ENCODE data around the gene ELMOD3. TPM values are rescaled to one million over a fixed set of nuclear protein-coding genes. Genes with fewer than 3 reads are reported as not detected.
"Not testable (repeated sequence)": the region's sequence is repeated elsewhere in the genome, so short reads cannot be mapped to it uniquely, and the experiment has no call there.

The ELMOD3 gene
- total RNA-seq: 47.7 TPM
- long read RNA-seq, transcript ELMOD3-222 (5 exons, 607 nt): major isoform, 70 of 240 reads
- long read RNA-seq, transcript ELMOD3-203 (14 exons, 2,413 nt): minor isoform, 10 of 240 reads
- long read RNA-seq, partial matches to known transcripts: 97 of 240 reads
- long read RNA-seq, other reads (novel, unspliced or antisense): 54 of 240 reads

- peak; percentile 98 for DNase-seq (ENCODE audit: low spot score)
Measured at GRCh38 chr2:85354286-85355072, at the start of gene ELMOD3, which contains the start of gene RETSAT. Gene ELMOD3 (plus strand): TSS chr2:85354769. CDS start chr2:85357199, 2,430 bp downstream. Gene RETSAT (minus strand): TSS chr2:85354528. CDS start chr2:85354507, 21 bp downstream.

- DNase-seq (ENCODE audit: low spot score): no peak
Measured at GRCh38 chr2:85307527-85307897, 47.1 kb upstream of the ELMOD3 start.

DNA sequence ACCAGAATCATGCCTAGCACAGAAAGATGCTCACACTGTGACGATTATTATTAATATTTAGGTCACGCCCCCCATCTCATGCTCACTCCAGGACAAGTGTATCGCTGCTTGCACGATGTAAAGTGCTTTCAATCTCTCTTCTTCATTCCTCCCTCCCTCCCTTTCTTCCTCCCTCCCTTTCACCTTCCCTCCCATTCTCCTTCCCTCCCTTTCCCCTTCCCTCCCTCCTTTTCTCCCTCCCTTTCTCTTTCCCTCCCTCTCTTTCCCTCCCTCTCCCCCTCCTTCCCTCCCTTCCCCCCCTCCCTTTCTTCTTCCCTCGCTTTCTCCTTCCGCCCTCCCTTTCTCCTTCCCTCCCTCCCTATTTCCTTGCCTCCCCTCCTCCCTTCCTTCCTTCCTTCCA is 46.4 kb upstream of the ELMOD3 start:
- no peak for DNase-seq (ENCODE audit: low spot score)

DNA sequence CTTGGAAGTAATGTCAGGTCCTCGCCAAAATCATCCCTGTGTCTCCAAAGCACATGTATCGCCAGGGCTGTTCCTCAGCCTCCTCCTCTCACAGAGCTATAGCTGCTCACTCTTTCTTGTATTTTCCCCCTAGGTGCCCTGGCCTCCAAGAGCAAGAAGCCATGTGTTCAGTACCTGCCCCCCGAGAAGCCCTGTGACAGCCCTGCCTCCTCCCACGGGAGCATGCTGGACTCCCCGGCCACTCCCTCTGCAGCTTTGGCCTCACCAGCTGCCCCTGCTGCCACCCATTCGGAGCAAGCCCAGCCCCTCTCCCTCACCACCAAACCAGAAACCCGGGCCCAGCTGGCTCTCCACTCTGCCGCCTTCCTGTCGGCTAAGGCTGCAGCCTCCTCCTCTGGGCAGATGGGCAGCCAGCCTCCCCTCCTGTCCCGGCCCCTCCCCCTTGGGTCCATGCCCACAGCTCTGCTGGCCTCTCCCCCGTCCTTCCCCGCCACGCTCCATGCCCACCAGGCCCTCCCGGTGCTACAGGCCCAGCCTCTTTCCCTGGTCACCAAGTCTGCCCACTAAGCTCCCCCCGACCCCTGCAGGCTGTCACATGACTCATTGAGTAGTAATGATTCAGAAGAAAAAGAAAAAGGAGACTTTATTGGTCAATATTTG is 45.5 kb upstream of the ELMOD3 start:
- no peak for DNase-seq (ENCODE audit: low spot score)

DNA sequence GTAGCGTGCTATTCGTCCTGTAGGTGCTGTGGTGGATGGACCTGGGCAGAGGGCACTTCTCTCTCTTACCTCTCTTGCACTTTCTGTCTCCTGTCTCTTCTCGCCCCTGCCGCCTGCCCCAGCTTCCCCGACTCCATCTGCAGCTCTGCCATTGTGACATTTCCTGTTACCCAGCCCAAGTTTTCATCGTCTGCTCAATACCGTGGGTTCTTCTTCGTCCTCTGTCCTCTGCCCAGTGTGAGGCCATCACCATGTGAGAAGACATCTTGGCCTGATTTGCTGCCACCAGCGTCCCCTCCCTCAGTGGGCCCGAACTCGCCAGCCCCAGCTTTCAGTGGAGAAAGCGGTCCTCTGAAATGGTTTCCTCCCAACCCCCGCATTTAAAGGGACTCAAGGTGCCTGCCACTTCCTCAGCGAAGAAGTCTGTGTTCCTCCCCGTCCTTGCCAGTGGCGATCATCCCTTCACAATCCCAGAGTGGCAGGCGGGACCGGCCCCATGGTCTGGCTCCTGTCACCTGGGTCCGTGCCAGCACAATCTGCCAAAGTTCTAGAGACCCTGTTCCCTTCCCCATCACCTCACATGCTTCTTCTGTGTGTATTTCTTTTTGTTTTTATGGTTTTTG is 44.8 kb upstream of the ELMOD3 start:
- no peak for DNase-seq (ENCODE audit: low spot score)

GRCh38 chr2:85310330-85310729 is 44.2 kb upstream of the ELMOD3 start:
- DNase-seq (ENCODE audit: low spot score): no peak

GRCh38 chr2:85312404-85312803 is 42.2 kb upstream of the ELMOD3 start:
- DNase-seq (ENCODE audit: low spot score): no peak

DNA sequence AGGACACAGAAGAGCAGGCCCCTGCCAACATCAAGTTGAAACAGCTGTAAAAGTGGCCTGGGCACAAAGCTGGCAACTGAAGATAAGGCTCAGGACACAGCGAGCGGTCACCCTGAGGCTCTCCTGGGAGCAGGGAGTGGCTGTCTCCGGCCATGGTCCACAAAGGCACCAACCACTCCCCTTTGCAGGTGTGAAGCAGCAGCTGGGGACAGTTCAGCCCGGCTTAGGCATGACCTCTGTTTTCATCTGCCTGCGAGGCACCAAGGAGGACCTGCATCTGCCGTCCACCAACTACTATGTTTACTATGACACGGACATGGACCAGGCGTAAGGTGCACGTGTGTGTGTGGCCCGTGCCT is 39.7 kb upstream of the ELMOD3 start:
- no peak for DNase-seq (ENCODE audit: low spot score)

- DNase-seq (ENCODE audit: low spot score): not testable (repeated sequence)
Measured at GRCh38 chr2:85315921-85316320, 38.6 kb upstream of the ELMOD3 start.

DNA sequence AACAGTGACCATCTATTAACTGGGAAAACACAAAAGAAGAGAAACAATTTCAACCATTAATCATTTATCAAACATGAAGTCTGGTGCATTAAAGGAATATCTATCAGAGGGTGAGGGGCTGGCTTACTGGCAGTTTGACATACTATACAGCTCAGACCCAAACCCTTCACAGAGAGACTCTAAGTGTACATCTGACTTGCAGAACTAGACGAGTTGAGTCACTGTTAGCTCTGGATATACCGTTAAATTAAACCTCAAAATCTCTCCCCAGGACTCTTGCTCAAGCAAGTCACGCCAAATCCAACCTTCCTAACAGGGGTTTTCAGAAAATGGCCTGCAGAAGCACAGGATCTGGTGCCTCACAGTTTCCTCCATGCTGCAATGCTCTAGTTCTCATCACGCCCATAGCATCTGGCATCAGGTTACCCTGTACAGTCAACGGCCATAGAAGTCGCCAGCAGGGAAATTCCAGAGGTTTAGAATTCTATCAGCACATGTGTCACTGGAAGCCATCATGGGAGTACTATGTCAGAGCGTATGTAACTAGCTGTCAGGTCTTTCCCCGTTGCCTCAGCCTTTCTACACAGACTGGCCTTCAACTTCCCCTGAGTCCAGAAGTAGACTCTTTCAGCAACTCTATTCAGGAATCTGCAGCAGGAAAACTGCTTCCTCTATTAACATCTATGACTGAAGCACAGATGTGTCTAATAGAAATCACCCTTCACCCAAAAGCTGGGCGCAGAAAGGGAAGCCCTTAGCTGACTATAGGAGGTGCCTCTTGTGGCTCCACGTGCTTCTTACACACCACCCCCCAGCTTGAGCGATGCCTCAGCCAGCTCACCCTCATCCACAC is 36.1 kb upstream of the ELMOD3 start:
- DNase-seq (ENCODE audit: low spot score): no peak

- DNase-seq (ENCODE audit: low spot score): no peak
Measured at GRCh38 chr2:85319796-85320195, 34.8 kb upstream of the ELMOD3 start.

DNA sequence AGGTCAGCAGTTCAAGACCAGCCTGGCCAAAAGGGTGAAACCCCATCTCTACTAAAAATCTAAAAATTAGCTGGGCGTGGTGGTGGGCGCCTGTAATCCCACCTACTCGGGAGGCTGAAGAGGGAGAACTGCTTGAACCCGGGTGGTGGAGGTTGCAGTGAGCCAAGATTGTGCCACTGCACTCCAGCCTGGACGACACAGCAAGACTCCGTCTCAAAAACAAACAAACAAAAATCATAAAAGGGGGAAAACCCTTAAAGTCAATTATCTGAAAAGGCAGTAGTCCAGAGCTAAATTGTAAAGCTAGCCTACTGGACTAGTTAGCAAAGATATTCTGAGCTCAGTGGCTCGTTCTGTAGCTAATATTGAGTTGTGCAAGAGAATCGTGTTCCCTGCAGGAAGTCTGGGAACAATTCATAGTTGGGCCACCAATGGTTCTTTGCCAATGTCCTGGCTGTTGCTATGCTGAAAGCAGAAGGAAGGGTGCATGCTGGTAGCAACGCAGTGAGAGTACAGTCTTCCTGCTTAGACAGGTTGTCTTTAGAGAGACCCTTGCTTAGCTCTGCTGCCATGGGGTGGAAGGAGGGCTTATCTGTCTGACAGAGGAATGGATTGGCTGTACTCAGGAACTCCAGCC is 31.1 kb upstream of the ELMOD3 start:
- DNase-seq (ENCODE audit: low spot score): no peak

- not testable (repeated sequence) for DNase-seq (ENCODE audit: low spot score)
Measured at GRCh38 chr2:85323988-85324367, 30.6 kb upstream of the ELMOD3 start.

DNA sequence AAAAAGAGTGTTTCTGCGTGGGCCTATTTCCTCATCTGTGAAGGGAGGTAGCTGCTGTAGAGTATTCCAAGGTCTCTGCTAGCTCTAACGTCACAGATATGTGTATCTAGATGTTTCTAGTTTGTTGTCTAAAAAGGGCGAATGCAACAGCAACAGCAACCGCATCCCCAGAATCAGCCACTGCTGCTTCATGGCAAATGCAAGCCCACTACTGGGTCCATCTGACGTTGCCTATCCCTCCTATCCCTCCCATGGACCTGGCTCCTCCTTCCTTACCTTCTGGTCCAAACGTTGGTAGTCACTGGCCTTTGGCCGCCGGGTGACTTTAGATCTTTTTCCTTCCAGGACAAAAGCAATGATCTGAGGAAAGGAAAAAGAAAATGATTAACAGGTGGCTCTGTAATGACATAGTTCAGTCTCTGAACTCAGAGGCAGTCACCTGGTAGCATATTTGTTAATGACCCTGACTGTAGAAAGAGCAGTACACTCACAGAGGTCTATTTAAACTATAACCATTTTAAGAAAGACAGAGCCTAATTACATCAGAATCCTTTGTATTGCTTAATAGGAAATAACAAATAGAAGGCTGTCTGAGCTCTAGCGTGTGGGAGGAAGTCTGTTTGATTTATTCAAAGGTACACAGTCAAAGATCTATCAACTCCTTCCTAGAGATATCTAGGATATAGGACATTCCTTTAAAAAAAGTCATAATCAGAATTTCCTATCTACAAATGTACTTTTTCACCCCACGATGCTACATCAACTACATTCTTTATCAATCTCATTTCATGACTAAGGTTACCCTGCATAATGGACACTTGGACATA is 29.7 kb upstream of the ELMOD3 start:
- DNase-seq (ENCODE audit: low spot score): no peak

DNA sequence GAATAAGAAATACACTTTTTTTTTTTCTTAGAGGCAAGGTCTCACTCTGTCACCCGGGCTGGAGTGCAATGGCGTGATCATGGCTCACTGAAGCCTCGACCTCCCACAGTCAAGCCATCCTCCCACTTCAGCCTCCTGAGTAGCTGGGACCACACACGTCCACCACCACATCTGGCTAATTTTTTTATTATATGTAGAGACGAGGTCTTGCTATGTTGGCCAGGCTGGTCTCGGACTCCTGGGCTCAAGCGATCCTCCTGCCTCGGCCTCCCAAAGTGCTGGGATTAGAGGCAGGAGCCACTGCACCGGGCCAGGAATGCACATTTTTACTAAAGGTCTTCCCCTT is 29.1 kb upstream of the ELMOD3 start:
- DNase-seq (ENCODE audit: low spot score): no peak

DNA sequence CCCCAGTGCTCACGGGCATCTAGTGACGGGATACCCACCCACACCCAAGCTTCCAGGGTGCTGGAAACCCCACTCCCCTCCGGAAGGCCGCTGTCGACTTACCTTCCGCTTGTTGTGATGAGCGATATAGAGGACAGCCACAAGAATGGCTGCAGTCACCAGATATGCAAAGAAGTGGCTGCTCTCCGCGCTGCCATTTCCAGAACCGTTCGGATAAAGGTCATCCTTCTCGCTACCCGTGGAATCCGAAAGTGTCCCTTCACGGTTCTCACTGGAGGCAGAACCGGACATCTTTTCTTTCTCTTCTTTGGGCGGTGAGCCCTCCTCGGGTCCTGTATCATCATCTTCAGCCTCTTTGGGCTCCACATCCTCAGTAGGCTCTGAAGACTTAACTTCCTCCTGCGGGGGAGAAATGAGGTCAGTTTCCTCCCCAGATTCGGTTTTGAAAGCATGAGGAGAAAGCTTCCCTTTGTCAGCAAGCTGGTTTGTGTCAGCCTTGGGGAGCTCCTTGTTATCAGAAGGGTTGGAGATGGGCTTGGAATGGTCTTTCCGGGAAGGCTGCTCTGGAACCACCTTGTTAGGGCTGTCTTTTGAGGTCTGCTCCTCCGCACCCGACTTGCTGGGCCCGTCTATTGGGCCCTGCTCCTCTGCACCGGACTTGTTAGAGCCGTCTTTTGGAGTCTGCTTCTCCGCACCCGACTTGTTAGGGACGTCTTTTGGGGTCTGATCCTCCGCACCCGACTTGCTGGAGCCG is 28.0 kb upstream of the ELMOD3 start:
- DNase-seq (ENCODE audit: low spot score): no peak

DNA sequence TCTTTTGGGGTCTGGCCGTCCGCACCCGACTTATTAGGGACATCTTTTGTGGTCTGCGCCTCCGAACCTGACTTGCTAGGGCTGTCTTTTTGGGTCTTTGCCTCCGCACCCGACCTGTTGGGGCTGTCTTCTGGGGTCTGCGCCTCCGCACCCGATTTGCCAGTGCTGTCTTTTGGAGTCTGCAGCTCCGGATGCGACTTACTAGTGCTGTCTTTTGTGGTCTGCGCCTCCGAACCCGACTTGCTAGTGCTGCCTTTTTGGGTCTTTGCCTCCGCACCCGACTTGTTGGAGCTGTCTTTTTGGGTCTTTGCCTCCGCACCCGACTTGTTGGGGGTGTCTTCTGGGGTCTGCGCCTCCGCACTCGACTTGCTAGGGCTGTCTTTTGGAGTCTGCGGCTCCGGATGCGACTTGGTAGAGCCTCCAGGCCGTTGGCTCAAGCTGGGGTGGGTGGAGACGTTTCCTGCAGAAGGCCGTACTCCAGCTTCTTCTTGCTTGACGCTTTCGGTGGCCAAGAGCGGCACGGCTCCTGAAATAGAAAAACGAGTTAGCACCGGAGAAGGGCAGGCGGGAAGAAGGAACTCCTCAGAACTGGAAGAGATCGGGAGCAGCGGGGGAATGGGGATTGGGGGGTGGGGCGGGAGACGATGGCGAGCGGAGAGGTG is 27.3 kb upstream of the ELMOD3 start:
- no peak for DNase-seq (ENCODE audit: low spot score)

- DNase-seq (ENCODE audit: low spot score): peak; percentile 97
Measured at GRCh38 chr2:85327822-85328617, 26.5 kb upstream of the ELMOD3 start, which contains the start of gene TGOLN2. Gene TGOLN2 (minus strand): TSS chr2:85327989. CDS start chr2:85327962, 27 bp downstream.
